GM19463 (cell line): ENCODE data around the gene ZNF2.
"Not testable (repeated sequence)": the region's sequence is repeated elsewhere in the genome, so short reads cannot be mapped to it uniquely, and the experiment has no call there.

Source experiments
- ATAC-seq: cut with Tn5 transposase; IDR thresholded peaks from one replicate; pipeline ENCODE4 v1.9.1; 2021; ENCODE audit warnings: mild to moderate bottlenecking, moderate library complexity; ENCODE audit not compliant: unreplicated experiment

ZNF2 gene

DNA sequence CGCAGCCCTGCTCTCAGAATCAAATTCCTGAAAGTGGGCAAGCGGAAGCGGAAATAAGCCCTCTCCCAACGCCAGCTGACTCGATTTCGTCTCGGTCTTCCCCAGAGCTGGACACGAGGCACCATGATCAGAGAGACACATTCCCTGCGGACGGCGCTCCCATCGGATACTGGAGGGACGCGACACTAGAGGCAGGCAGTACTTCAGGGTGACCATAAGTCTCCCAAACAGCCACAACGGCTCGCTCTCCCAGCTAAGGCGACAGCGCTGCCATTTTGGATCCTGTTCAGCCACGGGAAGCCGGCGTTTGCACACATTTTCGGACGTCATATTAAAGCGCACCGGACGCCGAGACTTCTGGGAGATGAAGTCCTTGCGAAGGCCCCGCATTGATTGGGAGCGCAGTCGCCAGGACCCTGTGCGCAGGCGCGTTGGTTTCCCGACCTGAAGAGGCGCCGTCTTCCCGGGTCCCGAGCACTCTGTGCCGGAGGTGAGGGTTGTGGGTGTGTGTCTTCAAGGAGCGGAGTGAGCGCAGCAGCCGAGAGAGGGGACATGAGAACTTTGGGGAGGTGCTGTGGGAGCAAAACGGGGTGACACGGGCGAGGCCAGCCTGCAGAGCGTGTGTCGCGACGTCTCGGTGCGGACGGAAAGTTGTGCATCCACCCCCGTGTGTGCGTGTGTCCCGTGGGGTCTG, at the start of gene ZNF2:
Gene ZNF2 (plus strand): TSS at position 439 of the 694 bp plus-strand sequence. CDS start 10,418 bp downstream, outside the sequence.
- peak; percentile 96 for ATAC-seq

- ATAC-seq: peak; percentile 0
Observed at GRCh38 chr2:95121093-95121406, 44.6 kb upstream of the ZNF2 start.

GRCh38 chr2:95121407-95122196, 44.0 kb upstream of the ZNF2 start, which contains the start of gene MRPS5:
Gene MRPS5 (minus strand): TSS chr2:95121808. CDS start chr2:95121791, 17 bp downstream.
- ATAC-seq: peak; percentile 94

- peak; percentile 10 for ATAC-seq
Observed at GRCh38 chr2:95122197-95122551, 43.4 kb upstream of the ZNF2 start.

DNA sequence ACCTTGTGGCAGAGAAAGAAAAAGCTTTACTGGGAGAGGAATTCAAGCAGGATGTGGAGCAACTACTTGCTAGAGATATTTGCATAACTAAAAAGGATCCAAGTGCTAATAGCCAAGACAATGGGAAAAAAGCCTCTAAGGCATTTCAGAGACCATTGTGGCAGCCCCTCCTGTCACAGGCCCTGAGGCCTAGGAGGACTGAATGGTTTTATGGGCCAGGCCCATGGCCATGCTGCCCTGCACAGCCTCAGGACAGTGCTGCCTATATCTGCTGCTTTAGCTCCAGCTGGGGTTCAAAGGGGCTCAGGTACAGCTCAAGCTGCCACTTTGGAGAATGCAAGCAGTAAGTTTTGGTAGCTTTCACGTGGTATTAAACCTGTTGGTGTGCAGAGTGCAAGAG, 26.9 kb upstream of the ZNF2 start:
- no peak for ATAC-seq

DNA sequence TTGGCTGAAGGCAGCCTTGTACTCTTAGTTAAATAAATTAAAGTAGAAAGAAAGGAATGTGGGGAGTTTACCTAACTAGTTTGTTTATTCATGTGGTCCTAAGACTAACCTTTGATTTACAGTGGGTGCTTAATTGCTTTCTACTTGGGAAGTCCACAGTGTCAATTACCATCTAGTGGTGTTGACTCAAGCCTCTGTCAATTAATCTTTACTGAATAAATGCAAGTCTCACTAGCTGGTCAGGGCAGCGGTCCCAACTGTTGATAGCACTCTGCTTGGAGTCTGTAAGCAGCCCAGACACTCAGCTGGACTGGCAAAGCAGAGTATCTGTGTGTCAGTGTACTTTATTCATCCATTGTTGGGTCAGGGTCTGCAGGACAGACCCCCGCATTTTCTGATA, 21.8 kb upstream of the ZNF2 start:
- ATAC-seq: no peak

DNA sequence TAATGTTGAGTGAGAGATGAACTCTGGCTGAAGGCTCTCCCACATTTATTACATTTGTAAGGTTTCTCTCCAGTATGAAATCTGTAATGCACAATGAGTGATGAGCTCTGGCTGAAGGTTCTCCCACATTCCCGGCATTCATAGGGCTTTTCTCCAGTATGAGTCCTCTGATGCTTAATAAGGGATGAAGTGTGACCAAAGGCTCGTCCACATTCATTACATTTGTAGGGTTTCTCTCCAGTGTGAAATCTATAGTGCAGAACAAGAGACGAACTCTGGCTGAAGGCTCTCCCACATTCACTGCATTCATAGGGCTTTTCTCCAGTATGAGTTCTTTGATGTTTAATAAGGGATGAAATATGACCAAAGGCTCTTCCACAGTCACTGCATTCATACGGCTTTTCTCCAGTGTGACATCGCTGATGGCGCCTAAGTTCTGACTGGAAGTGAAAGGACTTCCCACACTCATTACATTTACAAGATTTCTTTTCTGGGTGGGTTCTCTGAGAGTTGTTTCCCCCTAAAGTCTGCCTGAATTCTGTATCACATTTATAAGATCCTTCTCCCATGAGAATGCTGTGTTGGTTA, 16.1 kb upstream of the ZNF2 start:
- ATAC-seq: no peak

DNA sequence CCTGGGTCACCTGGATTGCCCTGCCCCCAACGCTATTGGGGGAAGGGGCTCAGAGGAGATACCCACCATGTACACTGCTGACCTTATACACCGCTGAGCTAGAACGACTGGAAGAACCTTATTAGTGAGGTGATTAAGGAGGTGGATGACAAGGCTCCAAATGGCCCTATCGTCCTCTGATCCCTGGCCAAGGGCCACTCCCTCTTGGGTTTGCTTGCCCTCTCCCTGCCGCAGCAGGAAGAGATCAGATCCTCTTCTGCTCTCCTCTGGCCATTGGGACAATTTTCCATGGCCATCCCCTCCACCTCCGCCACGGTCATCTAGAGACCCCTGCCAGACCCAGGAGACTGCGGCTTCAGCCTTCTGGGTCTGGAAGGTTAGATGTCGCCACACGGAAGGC, 7.2 kb upstream of the ZNF2 start:
- no peak for ATAC-seq

GRCh38 chr2:95158891-95159619, 6.6 kb upstream of the ZNF2 start:
- peak; percentile 43 for ATAC-seq

- peak; percentile 93 for ATAC-seq
Observed at GRCh38 chr2:95159690-95160449, 5.7 kb upstream of the ZNF2 start, which contains the start of gene ZNF514. Gene ZNF514 (minus strand): TSS chr2:95159848. CDS start chr2:95153253, 6,595 bp downstream.

DNA sequence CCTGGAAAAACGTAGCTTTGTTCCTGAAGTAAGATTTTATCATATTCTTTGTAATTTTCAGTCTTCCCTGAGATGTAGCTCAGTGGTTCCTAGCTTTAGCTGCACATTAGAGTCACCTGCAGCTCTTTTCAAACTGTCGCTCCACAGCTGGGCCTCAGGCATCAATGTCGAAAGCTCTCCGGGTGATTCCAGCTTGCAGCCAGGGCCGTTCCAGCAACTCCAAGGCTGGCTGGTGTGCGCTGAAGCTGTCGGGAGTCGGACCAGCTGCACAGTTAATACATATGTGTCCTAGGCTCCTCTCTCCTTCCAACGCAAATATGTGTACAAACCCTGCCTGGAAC, 609 bp upstream of the ZNF2 start:
- peak; percentile 13 for ATAC-seq

DNA sequence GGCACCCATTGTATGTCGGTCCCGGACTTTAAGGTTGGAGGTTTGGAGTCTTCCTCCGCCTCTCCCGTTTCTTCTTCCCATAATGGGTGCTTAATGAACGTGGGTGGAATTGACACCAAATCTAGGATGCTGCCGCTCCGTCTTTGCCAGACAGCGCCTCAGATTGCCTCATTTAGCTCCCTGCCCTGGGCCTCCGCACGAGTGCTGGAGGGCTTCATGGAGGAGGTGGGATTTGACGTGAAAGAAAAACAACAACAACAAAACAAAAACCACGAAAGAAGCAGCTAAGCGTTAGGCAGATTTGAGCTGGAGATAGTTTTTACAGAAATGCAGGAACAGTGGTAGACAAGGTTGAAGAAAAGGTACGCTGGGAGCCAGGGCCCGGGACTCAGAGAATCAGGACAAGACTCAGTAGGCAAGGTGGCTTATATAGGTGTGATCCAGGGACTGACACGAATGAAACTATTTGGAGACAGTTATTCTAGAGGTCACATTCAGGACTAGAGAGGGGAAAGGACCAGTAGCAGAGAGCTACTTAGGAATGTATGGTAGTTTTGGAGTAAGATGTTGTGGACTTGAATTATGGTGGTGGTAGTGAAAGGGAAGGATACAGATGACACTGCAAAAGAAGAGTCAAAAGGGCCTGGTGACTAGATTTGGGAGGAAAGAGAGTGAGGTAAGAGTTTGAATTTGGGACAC, 605 bp downstream of the ZNF2 start:
- ATAC-seq: peak; percentile 11

GRCh38 chr2:95171902-95172301, 6.3 kb downstream of the ZNF2 start:
- no peak for ATAC-seq

GRCh38 chr2:95174031-95174542, 8.5 kb downstream of the ZNF2 start:
- ATAC-seq: no peak

GRCh38 chr2:95179451-95179850, 13.8 kb downstream of the ZNF2 start:
- ATAC-seq: no peak

- no peak for ATAC-seq
Observed at GRCh38 chr2:95181774-95182173, 16.2 kb downstream of the ZNF2 start.

DNA sequence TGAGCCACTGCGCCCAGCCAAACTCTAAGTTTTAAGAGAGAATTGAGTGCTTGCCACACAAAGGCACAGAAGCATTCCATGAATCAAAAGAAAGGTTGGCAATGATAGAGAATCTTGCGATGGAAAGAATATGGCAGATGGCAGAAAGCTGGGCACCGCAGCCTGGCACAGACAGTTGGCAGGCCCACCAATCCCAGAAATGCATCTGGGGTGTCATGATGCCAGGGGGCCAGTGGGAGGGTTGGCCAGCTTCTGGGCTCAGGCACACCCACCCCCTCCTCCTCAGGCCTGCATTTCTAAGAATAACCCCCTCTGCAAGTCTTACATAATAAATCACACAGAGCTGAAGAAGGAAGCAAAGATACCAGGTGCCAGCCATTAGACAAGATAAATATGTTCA, 19.6 kb downstream of the ZNF2 start:
- ATAC-seq: no peak

GRCh38 chr2:95185973-95186372, 20.4 kb downstream of the ZNF2 start:
- ATAC-seq: no peak

DNA sequence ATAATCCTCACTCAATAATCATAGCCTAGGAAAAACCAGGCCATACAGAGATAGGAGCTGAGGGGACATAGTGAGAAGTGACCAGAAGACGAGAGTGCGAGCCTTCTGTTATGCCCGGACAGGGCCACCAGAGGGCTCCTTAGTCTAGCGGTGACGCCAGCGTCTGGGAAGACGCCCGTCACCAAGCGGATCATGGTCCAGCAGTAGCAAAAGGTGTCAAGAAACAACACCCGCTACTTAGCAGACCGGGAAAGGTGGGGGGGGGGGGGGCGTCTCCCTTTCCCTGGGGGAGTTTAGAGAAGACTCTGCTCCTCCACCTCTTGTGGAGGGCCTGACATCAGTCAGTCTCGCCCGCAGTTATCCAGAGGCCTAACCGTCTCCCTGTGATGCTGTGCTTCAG, 27.3 kb downstream of the ZNF2 start:
- ATAC-seq: not testable (repeated sequence)

GRCh38 chr2:95203911-95204310, 38.3 kb downstream of the ZNF2 start:
- no peak for ATAC-seq
